Liver (tissue), 9 donors: ENCODE results near the gene PCID2. TPM values are rescaled to one million over a fixed set of nuclear protein-coding genes. Genes with fewer than 3 reads are reported as not detected.

Experiments used
- DNase-seq: peaks from one replicate; pipeline ENCODE4 v3.0.0-alpha.2; 2017; ENCODE audit warnings: low spot score
- H3K27ac ChIP-seq, 2 donors: one replicate each; pipeline ENCODE4 v1.7.0; 2013; ENCODE audit warnings: inconsistent platforms in 2 of 2, low read length in 2 of 2, control low read depth in 1 of 2, low read depth in 1 of 2, mild to moderate bottlenecking in 1 of 2
- H3K27me3 ChIP-seq, 4 donors: one replicate each; pipeline versions ENCODE4 v1.6.1 to v1.7.0; 2013; ENCODE audit warnings: low read length in 3 of 4, inconsistent platforms in 1 of 4, mild to moderate bottlenecking in 1 of 4, moderate library complexity in 1 of 4; ENCODE audit not compliant: control insufficient read depth in 4 of 4, insufficient read depth in 4 of 4
- H3K36me3 ChIP-seq, 4 donors: one replicate each; pipeline versions ENCODE4 v1.6.1 to v1.7.0; 2013; ENCODE audit warnings: low read length in 3 of 4, mild to moderate bottlenecking in 3 of 4, low read depth in 1 of 4, moderate library complexity in 1 of 4; ENCODE audit not compliant: control insufficient read depth in 4 of 4, insufficient read depth in 3 of 4
- H3K4me1 ChIP-seq, 4 donors: one replicate each; pipeline versions ENCODE4 v1.6.1 to v1.7.0; 2013; ENCODE audit warnings: low read length in 3 of 4, mild to moderate bottlenecking in 3 of 4, moderate library complexity in 1 of 4; ENCODE audit not compliant: control insufficient read depth in 4 of 4, insufficient read depth in 4 of 4
- H3K4me3 ChIP-seq, 3 donors: one replicate each; pipeline versions ENCODE4 v1.6.1 to v1.7.0; 2013; ENCODE audit warnings: low read length in 3 of 3, control low read depth in 1 of 3, low read depth in 1 of 3, mild to moderate bottlenecking in 1 of 3
- H3K9ac ChIP-seq, 2 donors: one replicate each; pipeline ENCODE4 v1.7.0; 2013; ENCODE audit warnings: low read length in 2 of 2, mild to moderate bottlenecking in 2 of 2, moderate library complexity in 2 of 2, control low read depth in 1 of 2, low read depth in 1 of 2
- H3K9me3 ChIP-seq, 4 donors: one replicate each; pipeline versions ENCODE4 v1.6.1 to v1.7.0; 2013; ENCODE audit warnings: low read length in 3 of 4; ENCODE audit not compliant: control insufficient read depth in 4 of 4
- CTCF ChIP-seq: fragments of 150-350 bp; IDR thresholded peaks from 2 replicates; pipeline ENCODE4 v1.5.1; 2017; ENCODE audit warnings: improper control_type of control experiment, low read depth, low read length; ENCODE audit not compliant: missing input control
- EGR1 ChIP-seq, 2 donors: IDR thresholded peaks; 2 replicates each; pipeline ENCODE4 v1.6.1; 2016 to 2018; ENCODE audit warnings: antibody characterized with exemption in 2 of 2, low read depth in 2 of 2
- FOXA1 ChIP-seq: IDR thresholded peaks from 2 replicates; pipeline ENCODE4 v1.6.1; 2016; ENCODE audit warnings: antibody characterized with exemption
- FOXA2 ChIP-seq: IDR thresholded peaks from 2 replicates; pipeline ENCODE4 v1.6.1; 2016; ENCODE audit warnings: antibody characterized with exemption
- HNF4A ChIP-seq, 2 donors: conservative IDR thresholded peaks; 2 replicates each; pipeline ENCODE4 v1.6.1; 2016; ENCODE audit warnings: antibody characterized with exemption in 2 of 2, mild to moderate bottlenecking in 2 of 2
- JUND ChIP-seq, 2 donors: IDR thresholded peaks; 2 replicates each; pipeline ENCODE4 v1.6.1; 2016; ENCODE audit warnings: antibody characterized with exemption in 2 of 2
- RAD21 ChIP-seq, 2 donors: IDR thresholded peaks; 2 replicates each; pipeline ENCODE4 v1.6.1; 2016; ENCODE audit warnings: antibody characterized with exemption in 2 of 2, mild to moderate bottlenecking in 2 of 2
- RXRA ChIP-seq, 2 donors: IDR thresholded peaks; 2 replicates each; pipeline ENCODE4 v1.6.1; 2017 to 2018; ENCODE audit warnings: antibody characterized with exemption in 2 of 2, mild to moderate bottlenecking in 1 of 2
- SP1 ChIP-seq: IDR thresholded peaks from 2 replicates; pipeline ENCODE4 v1.6.1; 2018; ENCODE audit warnings: antibody characterized with exemption, mild to moderate bottlenecking
- TAF1 ChIP-seq: conservative IDR thresholded peaks from 2 replicates; pipeline ENCODE4 v1.6.1; 2016; ENCODE audit warnings: antibody characterized with exemption, mild to moderate bottlenecking
- WGBS: extraction: QIAGEN DNeasy Blood & Tissue Kit; methylation state at CpG from one replicate; pipeline ENCODE4 v1.1.7; 2013; 5-methylcytosine and 5-hydroxymethylcytosine counted together
- polyA plus RNA-seq, 2 donors: library from polyadenylated mRNA; stranded (reverse) in 1 of 2; unstranded in 1 of 2; fragments of 200-250 nt in 1 of 2; fragments of >200 nt in 1 of 2; fragmentation: Nextera tagmentation in 1 of 2; extraction: Ambion mirVana in 1 of 2; gene quantifications; one replicate each; pipeline versions ENCODE4 v1.2.1 to v1.2.3, GENCODE V29; 2013 to 2015
- total RNA-seq, 2 donors: library from RNA; depleted of rRNA; stranded (reverse); fragments of >200 nt; gene quantifications; one replicate each; pipeline ENCODE4 v1.2.3, GENCODE V29; 2014
- TF ChIP-seq, protein P1 (sequence below): IDR thresholded peaks from 2 replicates; pipeline ENCODE4 v1.6.1; 2016; ENCODE audit warnings: antibody characterized with exemption
- donor health status: healthy.
- donor health status: healthy.
- donor health status: healthy.
- donor health status: healthy.
- donor health status: healthy.

The PCID2 gene
- total and polyA plus RNA-seq, 4 donors, result 13.8 to 39.1 (median 22.7) TPM

GRCh38 chr13:113182046-113182445 lies 26.4 kb downstream of the PCID2 start:
- peaks cover 0 to 5% (median 0%) of the 10 kb centered on the region in 4 donors for H3K4me1 ChIP-seq
- no peaks in the 10 kb centered on the region for H3K9me3 ChIP-seq
- no peak overlapping the region for H3K27ac ChIP-seq
- H3K27me3 ChIP-seq, result no peaks in the 10 kb centered on the region
- no peak overlapping the region for H3K4me3 ChIP-seq
- no peak overlapping the region for H3K9ac ChIP-seq
- no peak for DNase-seq
- 92% methylated on average over 4 of the region's 4 CpGs for WGBS
- TF ChIP-seq EGR1 (IDR thresholded peaks at IDR 0.05; ENCODE audit: low read depth in 2 of 2), result no peak
- TF ChIP-seq CTCF, result no peak
- TF ChIP-seq FOXA1, result no peak
- H3K36me3 ChIP-seq, result peaks cover 18 to 56% (median 42%) of the 10 kb centered on the region in 4 donors

DNA sequence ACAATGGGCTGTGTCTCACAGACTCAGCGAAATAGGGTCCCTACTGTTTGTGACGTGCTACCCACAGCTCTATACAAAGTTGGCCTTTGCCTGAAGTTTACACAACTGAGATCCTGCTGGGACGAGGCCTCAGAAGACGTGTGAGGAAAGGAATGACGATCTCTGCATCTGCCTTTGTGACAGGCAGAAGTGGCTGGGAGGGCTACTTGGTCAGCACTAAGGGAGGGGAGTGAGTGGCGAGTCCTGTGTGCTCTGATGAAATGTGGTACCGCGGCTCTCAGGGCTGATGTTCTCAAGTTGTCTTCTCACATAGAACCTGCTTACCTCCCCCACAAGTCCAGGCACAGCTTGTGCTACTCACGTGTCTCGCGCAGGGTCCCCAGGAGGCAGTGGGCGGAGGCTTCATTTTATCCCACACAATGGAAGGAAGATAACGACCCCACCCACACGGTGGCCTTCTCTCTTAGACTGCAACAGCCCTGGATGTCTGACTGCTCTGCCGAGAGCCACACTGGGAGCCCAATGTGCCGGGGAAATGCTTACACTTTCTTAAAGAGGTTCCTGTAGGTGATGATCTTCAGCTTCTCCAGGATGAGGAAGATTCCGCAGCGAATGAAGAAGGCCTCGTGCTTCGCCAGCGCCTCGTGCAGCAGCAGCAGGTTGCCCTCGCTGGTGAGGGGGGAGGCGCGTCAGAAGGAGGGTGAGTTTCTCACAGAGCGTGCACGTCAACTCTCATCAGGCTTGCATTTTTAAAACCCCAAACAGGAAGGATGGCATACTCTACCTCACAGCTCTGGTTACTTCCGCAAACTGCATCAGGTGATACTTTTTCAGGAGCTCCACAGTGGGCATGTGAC lies 28.9 kb downstream of the PCID2 start:
- H3K27ac ChIP-seq, result no peak overlapping the region

GRCh38 chr13:113178896-113179167 lies 29.6 kb downstream of the PCID2 start:
- no peak overlapping the region for H3K9ac ChIP-seq
- WGBS, result 89% methylated on average over 3 of the region's 3 CpGs

More for the DNA sequence above, 28.9 kb downstream of the PCID2 start:
- DNase-seq, result no peak
- H3K9ac ChIP-seq, result no peak overlapping the region
- no peaks in the 10 kb centered on the region for H3K27me3 ChIP-seq
- WGBS, result 92% methylated on average over 28 of the region's 28 CpGs
- H3K4me3 ChIP-seq, result no peak overlapping the region
- peaks cover 0 to 5% (median 0%) of the 10 kb centered on the region in 4 donors for H3K4me1 ChIP-seq
- TF ChIP-seq FOXA2 (no peak), SP1 (no peak), JUND (IDR thresholded peaks at IDR 0.05) (no peak)
- H3K36me3 ChIP-seq, result peaks cover 21 to 73% (median 53%) of the 10 kb centered on the region in 4 donors
- no peaks in the 10 kb centered on the region for H3K9me3 ChIP-seq

More at GRCh38 chr13:113178896-113179167, 29.6 kb downstream of the PCID2 start:
- no peaks in the 10 kb centered on the region for H3K27me3 ChIP-seq
- no peak overlapping the region for H3K27ac ChIP-seq
- H3K9me3 ChIP-seq, result no peaks in the 10 kb centered on the region
- no peak overlapping the region for H3K4me3 ChIP-seq
- peaks cover 0 to 5% (median 0%) of the 10 kb centered on the region in 4 donors for H3K4me1 ChIP-seq
- peaks cover 19 to 74% (median 54%) of the 10 kb centered on the region in 4 donors for H3K36me3 ChIP-seq
- no peak for DNase-seq
- TF ChIP-seq RAD21 (IDR thresholded peaks at IDR 0.05) (no peak), SP1 (no peak), RXRA (IDR thresholded peaks at IDR 0.05) (no peak), HNF4A (conservative IDR thresholded peaks at IDR 0.05) (no peak), JUND (IDR thresholded peaks at IDR 0.05) (no peak), TAF1 (no peak)
- TF ChIP-seq, protein P1, sequence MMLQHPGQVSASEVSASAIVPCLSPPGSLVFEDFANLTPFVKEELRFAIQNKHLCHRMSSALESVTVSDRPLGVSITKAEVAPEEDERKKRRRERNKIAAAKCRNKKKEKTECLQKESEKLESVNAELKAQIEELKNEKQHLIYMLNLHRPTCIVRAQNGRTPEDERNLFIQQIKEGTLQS, result no peak
